ENCODE data around the gene LIN7C. TPM values are rescaled to one million over a fixed set of nuclear protein-coding genes. Genes with fewer than 3 reads are reported as not detected.

LIN7C gene
- total RNA-seq, 3 donors from 2014 or later (not counting 1 experiment from before 2014, with no cell fraction given): 16.4 to 25.3 (median 22.5) TPM

DNA sequence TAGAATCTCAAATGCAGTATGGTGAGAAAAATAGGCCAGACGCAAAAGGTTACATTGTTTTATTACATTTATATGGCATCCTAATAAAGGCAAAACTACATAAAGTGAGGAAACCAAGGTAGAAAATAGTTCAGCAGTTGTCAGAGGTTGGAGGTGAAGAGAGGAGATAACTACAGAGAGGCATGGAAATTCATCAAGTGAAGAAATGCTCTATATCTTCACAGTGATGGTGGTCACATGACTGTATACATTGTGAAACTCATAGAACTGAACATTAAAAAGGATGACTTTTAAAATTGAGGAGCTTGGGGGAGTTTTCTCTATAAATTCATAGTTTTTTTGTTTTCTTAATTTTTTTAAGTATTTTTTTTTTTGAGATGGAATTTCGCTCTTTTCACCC, 48.4 kb downstream of the LIN7C start:
- H3K4me1 ChIP-seq (ENCODE audit: control insufficient read depth, insufficient read depth, low read length): no peaks in the 10 kb centered on the region
- H3K27ac Mint-ChIP-seq: no peak overlapping the region
- H3K36me3 Mint-ChIP-seq: no peaks in the 10 kb centered on the region
- intact Hi-C loops (cut with micrococcal nuclease): no loop called here
- 100% methylated on average over 1 of the region's 2 CpGs for WGBS (ENCODE audit: insufficient coverage)
- H3K4me3 ChIP-seq (ENCODE audit: low read length): no peak overlapping the region
- no peak overlapping the region for H3K27ac ChIP-seq (ENCODE audit: low read length)
- H3K4me1 Mint-ChIP-seq: no peaks in the 10 kb centered on the region
- no peaks in the 10 kb centered on the region for H3K9me3 Mint-ChIP-seq
- TF ChIP-seq, protein P1, sequence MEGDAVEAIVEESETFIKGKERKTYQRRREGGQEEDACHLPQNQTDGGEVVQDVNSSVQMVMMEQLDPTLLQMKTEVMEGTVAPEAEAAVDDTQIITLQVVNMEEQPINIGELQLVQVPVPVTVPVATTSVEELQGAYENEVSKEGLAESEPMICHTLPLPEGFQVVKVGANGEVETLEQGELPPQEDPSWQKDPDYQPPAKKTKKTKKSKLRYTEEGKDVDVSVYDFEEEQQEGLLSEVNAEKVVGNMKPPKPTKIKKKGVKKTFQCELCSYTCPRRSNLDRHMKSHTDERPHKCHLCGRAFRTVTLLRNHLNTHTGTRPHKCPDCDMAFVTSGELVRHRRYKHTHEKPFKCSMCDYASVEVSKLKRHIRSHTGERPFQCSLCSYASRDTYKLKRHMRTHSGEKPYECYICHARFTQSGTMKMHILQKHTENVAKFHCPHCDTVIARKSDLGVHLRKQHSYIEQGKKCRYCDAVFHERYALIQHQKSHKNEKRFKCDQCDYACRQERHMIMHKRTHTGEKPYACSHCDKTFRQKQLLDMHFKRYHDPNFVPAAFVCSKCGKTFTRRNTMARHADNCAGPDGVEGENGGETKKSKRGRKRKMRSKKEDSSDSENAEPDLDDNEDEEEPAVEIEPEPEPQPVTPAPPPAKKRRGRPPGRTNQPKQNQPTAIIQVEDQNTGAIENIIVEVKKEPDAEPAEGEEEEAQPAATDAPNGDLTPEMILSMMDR (IDR thresholded peaks at IDR 0.05): no peak
- ATAC-seq: no peak
- no peak overlapping the region for H3K4me3 Mint-ChIP-seq
- H3K27me3 ChIP-seq (ENCODE audit: control insufficient read depth, insufficient read depth, low read length): no peaks in the 10 kb centered on the region
- no peaks in the 10 kb centered on the region for H3K36me3 ChIP-seq (ENCODE audit: control insufficient read depth, insufficient read depth, low read length)
- H3K9me3 ChIP-seq (ENCODE audit: control insufficient read depth, insufficient read depth, low read length): no peaks in the 10 kb centered on the region
- DNase-seq: no peak
- peaks cover 0 to 7% of the 10 kb centered on the region in 2 donors for H3K27me3 Mint-ChIP-seq (ENCODE audit: low read depth in 2 of 2)

DNA sequence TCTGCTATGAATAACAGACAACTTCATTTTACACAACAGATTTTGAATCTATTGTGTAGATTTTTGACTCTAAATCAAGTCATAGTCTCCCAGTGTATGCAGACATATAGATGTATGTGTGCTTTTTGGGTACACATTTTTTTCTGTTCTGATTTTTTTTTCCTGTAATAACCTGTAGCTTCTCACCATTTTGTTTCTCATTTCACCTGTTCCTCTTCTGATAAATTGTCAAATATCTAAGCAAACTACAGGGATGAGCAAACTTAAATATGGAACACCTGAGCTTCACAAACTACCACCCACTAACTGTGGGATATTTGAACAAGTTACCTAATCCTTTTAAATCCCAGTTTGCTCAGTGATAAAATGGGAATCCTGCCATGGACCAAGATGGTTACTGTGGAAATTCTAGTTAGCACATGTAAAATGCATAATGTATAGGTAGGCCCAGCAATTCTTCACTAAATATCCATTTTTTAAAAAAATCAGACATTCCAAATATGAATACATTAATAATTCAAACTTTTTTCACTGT, 49.7 kb downstream of the LIN7C start:
- intact Hi-C loops (cut with micrococcal nuclease): no loop called here
- ATAC-seq: no peak

DNA sequence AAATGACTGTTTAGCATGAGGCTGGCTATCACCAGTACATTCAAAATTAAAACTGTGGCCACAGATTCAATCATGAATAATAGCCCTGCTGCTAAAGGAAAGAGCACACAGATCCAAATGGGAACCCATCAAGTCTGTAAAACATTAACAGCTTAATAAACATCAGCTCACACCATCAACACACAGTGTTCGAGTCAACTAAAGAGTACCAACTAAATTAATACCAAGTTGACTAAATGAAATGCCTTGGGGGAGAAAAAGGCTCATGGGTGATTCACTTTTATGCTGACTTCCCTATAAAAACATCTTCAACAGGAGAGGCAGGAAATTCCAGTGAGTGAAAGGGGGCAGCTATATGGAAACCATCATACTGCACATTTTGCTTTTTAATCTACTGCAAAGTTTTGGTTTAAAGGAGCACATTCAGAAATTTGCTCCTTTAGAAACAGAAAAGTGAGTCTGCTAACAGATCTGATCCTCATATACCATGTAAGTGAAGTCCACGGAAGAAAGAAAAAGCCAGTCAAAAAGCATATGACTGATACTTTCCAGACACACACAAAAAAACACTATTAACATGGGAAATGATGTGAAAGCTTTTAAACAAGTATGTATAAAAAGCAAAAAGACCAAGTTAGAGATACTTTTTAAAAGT, 50.3 kb downstream of the LIN7C start:
- DNase-seq (no peak), ATAC-seq (no peak)
- Histone ChIP-seq H3K27me3 (ENCODE audit: control insufficient read depth, insufficient read depth, low read length) (no peaks in the 10 kb centered on the region), H3K4me1 (ENCODE audit: control insufficient read depth, insufficient read depth, low read length) (no peaks in the 10 kb centered on the region), H3K9me3 (ENCODE audit: control insufficient read depth, insufficient read depth, low read length) (no peaks in the 10 kb centered on the region), H3K4me3 (ENCODE audit: low read length) (no peak overlapping the region), H3K36me3 (ENCODE audit: control insufficient read depth, insufficient read depth, low read length) (no peaks in the 10 kb centered on the region), H3K27ac (ENCODE audit: low read length) (no peak overlapping the region)
- no CpG with 5 or more reads among the region's 2 CpGs for WGBS (ENCODE audit: insufficient coverage)
- TF ChIP-seq, protein P1 (IDR thresholded peaks at IDR 0.05): no peak
- H3K27me3 Mint-ChIP-seq (ENCODE audit: low read depth in 2 of 2): peaks cover 5 to 11% of the 10 kb centered on the region in 2 donors
- H3K27ac Mint-ChIP-seq: no peak overlapping the region
- no peak overlapping the region for H3K4me3 Mint-ChIP-seq
- H3K36me3 Mint-ChIP-seq: no peaks in the 10 kb centered on the region
- intact Hi-C loops (cut with micrococcal nuclease): no loop called here
- H3K4me1 Mint-ChIP-seq: no peaks in the 10 kb centered on the region
- H3K9me3 Mint-ChIP-seq: no peaks in the 10 kb centered on the region

More for the DNA sequence above, 49.7 kb downstream of the LIN7C start:
- Histone ChIP-seq H3K27me3 (ENCODE audit: control insufficient read depth, insufficient read depth, low read length) (no peaks in the 10 kb centered on the region), H3K4me3 (ENCODE audit: low read length) (no peak overlapping the region), H3K27ac (ENCODE audit: low read length) (no peak overlapping the region), H3K9me3 (ENCODE audit: control insufficient read depth, insufficient read depth, low read length) (no peaks in the 10 kb centered on the region), H3K4me1 (ENCODE audit: control insufficient read depth, insufficient read depth, low read length) (no peaks in the 10 kb centered on the region), H3K36me3 (ENCODE audit: control insufficient read depth, insufficient read depth, low read length) (no peaks in the 10 kb centered on the region)
- no peaks in the 10 kb centered on the region for H3K36me3 Mint-ChIP-seq
- no peak overlapping the region for H3K4me3 Mint-ChIP-seq
- DNase-seq: no peak
- TF ChIP-seq, protein P1 (IDR thresholded peaks at IDR 0.05): no peak
- H3K4me1 Mint-ChIP-seq: no peaks in the 10 kb centered on the region
- H3K27me3 Mint-ChIP-seq (ENCODE audit: low read depth in 2 of 2): peaks cover 5% of the 10 kb centered on the region in 2 donors
- H3K27ac Mint-ChIP-seq: no peak overlapping the region
- no peaks in the 10 kb centered on the region for H3K9me3 Mint-ChIP-seq

DNA sequence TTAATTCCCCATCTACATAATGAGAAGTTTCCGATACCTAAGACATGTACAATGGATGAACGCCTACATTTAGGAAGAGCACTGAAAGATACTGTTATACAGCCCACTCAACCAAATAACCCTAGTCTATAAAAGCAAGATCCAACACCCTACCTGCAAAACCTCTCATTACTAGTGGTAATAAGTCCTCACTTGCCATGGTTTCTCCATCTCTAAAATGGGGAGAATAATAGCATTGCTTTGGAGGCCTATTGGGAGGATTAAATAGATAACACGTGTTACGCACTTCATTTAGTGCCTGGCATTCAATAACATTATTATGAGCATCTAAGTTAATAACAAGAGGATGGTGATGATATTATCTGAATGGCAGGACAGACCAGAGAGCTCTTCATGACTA, 50.9 kb downstream of the LIN7C start:
- Histone ChIP-seq H3K27me3 (ENCODE audit: control insufficient read depth, insufficient read depth, low read length) (no peaks in the 10 kb centered on the region), H3K9me3 (ENCODE audit: control insufficient read depth, insufficient read depth, low read length) (no peaks in the 10 kb centered on the region), H3K27ac (ENCODE audit: low read length) (no peak overlapping the region), H3K4me3 (ENCODE audit: low read length) (no peak overlapping the region), H3K4me1 (ENCODE audit: control insufficient read depth, insufficient read depth, low read length) (no peaks in the 10 kb centered on the region), H3K36me3 (ENCODE audit: control insufficient read depth, insufficient read depth, low read length) (no peaks in the 10 kb centered on the region)
- H3K27ac Mint-ChIP-seq: no peak overlapping the region
- no peaks in the 10 kb centered on the region for H3K4me1 Mint-ChIP-seq
- no peaks in the 10 kb centered on the region for H3K36me3 Mint-ChIP-seq
- DNase-seq (no peak), ATAC-seq (no peak)
- no peaks in the 10 kb centered on the region for H3K9me3 Mint-ChIP-seq
- intact Hi-C loops (cut with micrococcal nuclease): no loop called here
- TF ChIP-seq, protein P1 (IDR thresholded peaks at IDR 0.05): no peak
- H3K27me3 Mint-ChIP-seq (ENCODE audit: low read depth in 2 of 2): peaks cover 5 to 12% of the 10 kb centered on the region in 2 donors
- no peak overlapping the region for H3K4me3 Mint-ChIP-seq
- WGBS (ENCODE audit: insufficient coverage): 88% methylated on average over 2 of the region's 4 CpGs
